GM12874 (cell line): ENCODE data around the gene GFPT1.
A peak's percentile ranks its signal among the peaks of the same experiment; 100 is the strongest.

ENCODE experiments used
- CTCF ChIP-seq: IDR thresholded peaks from 2 replicates; pipeline ENCODE4 v1.5.1; 2011; ENCODE audit warnings: low read depth, mild to moderate bottlenecking, control low read depth, low read length, moderate library complexity; ENCODE audit not compliant: insufficient read depth

Gene GFPT1

GRCh38 chr2:69382547-69382946 lies 4.5 kb downstream of the GFPT1 start:
- TF ChIP-seq CTCF = no peak

GRCh38 chr2:69381337-69381737 lies 5.7 kb downstream of the GFPT1 start:
- no peak for TF ChIP-seq CTCF

GRCh38 chr2:69380072-69380917 lies 6.7 kb downstream of the GFPT1 start:
- no peak for TF ChIP-seq CTCF

GRCh38 chr2:69376403-69376802 lies 10.6 kb downstream of the GFPT1 start:
- TF ChIP-seq CTCF = no peak

GRCh38 chr2:69375494-69376353 lies 11.3 kb downstream of the GFPT1 start:
- TF ChIP-seq CTCF = peak; percentile 42

GRCh38 chr2:69372767-69373166 lies 14.3 kb downstream of the GFPT1 start:
- TF ChIP-seq CTCF = no peak

- no peak for TF ChIP-seq CTCF
Measured at GRCh38 chr2:69369802-69370201, 17.2 kb downstream of the GFPT1 start.
